DMS 273 (cell line): ENCODE results near the gene ELOVL3.
"Not testable (repeated sequence)": the region's sequence is repeated elsewhere in the genome, so short reads cannot be mapped to it uniquely, and the experiment has no call there.

Experiments used
- DNase-seq: peaks from one replicate; lab custom pipeline; 2025; ENCODE audit not compliant: unreplicated experiment; lab: John Stamatoyannopoulos, UW

ELOVL3 gene

DNA sequence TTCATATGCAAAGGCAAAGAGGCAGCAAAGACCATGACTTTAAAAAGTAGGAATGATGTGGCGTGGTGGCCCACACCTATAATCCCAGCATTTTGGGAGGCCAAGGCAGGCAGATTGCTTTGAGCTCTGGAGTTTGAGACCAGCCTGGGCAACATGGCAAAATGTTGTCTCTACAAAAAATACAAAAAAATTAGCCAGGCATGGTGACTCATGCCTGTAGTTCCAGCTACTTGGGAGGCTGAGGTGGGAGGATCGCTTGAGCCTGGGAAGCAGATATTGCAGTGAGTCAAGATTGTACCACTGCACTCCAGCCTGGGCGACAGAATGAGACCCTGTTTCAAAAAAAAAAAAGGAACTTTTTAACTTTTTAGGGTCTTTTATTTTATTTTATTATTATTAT, 26.4 kb downstream of the ELOVL3 start:
- DNase-seq, result not testable (repeated sequence)

DNA sequence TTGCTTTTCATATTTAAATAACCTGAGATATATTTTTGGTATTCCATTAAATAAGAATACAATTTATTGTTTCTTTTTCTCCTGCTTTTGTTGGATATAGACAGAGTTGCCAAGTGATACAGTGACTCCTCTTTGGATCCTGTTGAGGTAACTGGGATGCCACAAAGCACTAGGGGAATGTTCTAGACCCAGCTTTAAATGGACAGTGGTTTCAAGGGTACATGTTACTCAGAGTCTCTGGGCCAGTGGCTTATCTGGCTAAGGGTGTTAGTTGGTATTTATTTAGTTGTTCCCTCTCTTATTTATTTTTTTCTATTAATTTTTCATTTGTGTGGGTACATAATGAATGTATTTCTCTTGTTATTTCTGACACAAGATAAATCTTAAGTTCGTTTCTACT, 28.3 kb downstream of the ELOVL3 start:
- no peak for DNase-seq

DNA sequence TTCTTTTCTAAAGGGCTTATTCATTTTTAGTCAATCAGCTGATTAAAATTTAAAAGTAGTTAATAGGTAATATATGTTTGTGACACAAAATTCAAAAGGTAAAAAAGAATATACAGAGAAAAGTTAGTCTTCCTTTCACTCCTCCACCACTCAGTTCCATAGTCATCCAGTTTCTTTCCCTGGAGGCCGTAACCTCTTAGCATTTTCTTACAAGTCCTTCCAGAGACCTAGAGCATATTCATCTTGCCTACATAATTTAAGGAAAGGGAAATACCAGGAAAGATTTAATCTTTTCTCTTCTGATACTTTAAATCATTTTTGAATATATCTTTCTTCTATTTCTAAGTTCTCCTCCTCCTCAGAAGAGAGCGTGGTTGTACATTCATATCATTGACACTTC, 29.3 kb downstream of the ELOVL3 start:
- DNase-seq, result no peak

DNA sequence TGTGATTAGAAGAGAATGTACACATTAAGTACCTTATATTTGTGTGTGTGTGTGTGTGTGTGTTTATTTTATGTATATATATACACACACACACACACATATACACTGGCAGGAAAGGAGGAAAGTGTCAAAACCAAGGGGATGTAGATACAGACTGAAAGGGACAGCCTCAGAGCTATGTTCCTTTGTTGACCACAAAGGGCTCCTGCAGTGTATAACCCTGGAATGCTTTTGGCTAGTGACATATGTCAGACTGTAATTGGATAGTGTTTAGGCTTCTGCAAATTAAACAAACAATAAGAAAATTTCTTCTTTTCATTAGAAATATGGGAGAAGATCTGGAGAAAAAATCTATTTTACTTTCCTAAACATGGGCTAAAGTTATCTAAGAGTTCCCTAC, 35.1 kb downstream of the ELOVL3 start:
- DNase-seq, result peak; percentile 4

DNA sequence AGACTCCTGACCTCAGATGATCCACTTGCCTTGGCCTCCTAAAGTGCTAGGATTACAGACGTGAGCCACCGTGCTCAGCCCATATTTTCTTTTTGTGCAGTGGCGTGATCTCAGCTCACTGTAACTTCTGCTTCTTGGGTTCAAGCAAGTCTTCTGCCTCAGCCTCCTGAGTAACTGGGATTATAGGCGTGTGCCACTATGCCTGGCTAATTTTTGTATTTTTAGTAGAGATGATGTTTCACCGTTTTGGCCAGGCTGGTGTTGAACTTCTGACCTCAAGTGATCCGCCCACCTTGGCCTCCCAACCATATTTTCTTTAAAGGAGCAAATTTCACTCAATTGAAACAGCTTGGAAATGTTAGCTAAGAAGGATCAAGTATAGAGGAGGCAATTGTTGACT, 35.7 kb downstream of the ELOVL3 start:
- no peak for DNase-seq

DNA sequence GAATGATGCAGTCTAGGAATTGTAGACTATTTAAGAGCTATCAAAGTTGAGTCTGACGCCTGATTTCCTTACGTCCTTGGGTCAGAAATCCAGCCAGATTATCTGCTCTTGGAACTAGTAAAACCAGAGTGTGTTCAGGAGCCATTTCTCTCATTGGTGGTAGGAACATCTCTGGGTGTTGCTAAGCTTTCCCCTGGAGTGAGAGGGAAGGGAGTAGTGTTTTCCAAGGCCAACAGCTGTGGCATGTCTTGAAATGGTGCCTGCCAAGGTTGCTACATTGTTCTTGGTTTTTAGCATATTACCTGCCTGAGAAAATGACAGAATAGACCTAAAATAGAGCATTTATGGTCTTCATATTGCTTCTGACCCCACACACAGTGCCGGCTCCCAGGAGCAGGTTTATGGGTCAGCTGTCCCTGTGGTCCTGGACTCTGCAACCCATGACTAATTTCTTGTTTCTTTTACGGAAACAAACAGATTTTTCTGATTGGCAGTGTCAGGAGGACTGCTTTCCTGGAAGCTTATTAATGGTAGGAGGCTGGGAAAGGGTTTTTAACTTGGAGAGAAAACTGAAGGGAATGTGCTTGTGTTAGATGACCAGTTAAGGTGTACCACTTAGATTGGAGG, 36.8 kb downstream of the ELOVL3 start:
- no peak for DNase-seq

DNA sequence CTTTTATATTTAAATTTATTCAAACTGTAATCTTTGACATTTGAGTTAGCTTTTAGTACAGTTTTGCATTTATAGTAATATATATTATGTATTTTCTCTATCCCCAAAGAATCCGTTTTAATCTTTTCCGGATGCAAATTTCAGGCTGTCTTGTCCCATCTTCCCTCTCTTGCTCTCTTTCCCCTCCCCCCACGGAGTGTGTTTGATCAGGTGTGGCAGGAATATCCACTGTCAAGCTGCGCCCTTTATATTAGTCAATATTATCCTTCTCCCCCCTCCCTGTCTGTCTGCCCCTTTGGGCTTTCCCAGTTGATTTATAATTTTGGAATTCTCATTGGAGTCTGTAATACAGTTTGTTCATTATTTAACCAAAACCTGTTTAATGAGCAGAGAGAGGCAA, 38.3 kb downstream of the ELOVL3 start:
- no peak for DNase-seq

DNA sequence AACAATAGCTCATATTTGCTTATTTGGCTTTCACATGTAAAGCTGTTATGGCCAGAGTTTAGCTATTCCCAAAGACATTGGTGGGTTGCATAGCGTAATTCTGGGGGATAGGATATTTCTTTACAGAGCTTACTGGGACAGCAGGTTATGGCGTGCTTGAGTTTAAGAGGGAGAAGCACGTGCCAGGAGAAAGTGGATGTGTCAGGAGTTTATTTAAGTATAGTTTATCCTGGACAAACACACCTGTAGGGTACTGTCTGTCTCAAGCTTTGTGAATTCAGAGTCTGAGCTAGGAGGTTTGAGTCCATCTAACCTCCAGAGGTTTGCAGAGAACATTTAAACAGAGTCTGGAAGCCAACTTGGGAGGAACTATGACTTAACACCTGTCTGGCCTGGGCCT, 40.6 kb downstream of the ELOVL3 start:
- no peak for DNase-seq

DNA sequence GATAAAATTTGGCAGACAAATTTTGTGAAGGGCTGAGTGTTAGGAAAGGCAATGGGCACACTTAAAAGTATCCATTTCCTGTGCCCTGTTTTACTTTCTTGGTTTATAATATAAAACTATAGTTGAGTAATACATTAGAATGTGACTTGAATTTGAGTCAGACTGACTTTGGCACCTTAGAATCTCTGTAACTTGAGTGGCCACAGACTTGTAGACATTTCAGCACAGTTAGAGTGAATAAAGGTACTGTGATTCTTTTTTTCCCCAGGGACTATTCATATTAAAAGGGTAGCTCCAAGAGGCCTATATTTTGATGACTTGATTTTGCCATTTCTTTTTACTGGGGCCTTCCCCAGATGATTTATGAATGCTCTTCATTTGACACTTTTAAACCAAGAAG, 41.6 kb downstream of the ELOVL3 start:
- no peak for DNase-seq

DNA sequence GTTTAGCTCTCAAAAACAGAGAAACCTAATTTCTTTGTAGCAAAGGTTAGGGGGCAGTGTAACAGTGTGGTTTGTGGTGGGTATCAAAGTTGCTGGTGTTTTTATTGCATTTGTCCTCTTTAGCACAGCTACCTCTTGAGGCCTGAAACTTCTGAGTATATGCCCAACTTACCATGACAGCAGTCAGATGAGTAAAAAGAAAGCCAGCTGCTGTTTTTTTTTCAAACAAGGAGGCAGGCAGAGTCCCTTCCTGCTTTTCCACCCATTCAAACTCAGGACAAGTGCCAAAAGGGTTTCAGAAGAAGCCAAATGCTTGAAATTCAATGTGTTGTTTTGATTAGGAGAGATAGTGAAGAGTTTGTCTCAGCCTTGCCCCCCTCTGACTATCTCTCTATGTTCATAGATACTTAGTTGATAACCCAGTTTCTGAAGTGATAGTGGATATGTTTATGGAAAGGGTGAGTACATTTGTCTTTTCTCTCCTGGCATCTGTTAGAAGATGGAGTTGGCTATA, 42.3 kb downstream of the ELOVL3 start:
- peak; percentile 52 for DNase-seq

DNA sequence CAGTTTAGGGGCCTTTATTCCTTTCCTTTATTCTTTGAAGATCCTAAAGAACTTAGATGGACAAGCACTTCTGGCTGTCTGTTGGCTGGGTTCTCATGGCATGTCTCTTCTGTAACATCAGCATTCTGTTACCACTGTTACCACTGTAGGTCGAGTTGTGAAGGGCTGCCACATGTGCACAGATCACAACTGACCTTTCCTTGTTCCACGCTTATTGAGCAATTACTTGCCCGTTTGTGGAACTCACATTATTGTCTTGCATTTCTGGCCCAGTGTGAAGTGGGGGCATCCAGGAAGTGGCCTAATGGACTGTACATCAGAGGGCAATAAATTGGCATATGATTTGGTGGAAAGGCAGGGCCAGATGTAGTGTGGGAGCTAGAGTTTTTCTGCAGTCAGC, 42.9 kb downstream of the ELOVL3 start:
- peak; percentile 19 for DNase-seq

DNA sequence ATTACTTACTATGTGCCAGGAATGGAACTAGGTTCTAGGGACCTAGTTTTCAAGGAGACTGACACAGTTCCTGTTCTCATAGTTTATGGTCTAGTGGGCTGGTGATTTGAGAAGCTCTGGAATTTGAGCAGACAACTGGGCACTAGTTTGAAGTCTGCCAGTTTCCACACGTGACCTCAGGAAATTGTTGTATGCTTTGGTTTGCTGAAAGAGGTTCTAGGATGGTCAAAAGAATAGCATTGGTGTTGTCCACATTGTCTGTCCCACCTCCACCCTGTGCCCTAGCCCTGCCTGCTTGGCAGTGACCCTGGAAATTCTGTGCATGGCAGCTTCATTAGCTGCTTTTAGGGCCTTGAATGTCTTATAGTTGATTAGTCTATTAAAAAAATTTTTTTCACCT, 48.0 kb downstream of the ELOVL3 start:
- no peak for DNase-seq

DNA sequence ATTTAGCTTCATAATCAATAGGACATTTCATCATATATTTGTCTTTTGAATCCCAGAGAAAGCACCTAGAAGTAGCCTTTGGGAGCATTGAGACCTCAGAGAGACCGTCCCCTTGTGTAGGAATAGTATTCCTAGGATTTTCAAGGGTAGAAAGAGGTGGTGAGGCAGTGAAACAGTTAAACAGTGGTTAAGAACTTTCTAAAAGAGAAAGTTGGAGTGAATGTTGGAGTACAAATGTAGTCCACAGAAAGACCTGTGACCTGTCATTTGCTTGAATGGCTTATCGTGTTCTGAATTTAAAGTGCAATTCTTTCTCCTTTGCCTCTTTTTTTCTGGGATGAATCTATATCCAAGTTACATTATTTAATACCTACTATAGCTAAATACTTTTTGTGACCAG, 49.2 kb downstream of the ELOVL3 start:
- no peak for DNase-seq

DNA sequence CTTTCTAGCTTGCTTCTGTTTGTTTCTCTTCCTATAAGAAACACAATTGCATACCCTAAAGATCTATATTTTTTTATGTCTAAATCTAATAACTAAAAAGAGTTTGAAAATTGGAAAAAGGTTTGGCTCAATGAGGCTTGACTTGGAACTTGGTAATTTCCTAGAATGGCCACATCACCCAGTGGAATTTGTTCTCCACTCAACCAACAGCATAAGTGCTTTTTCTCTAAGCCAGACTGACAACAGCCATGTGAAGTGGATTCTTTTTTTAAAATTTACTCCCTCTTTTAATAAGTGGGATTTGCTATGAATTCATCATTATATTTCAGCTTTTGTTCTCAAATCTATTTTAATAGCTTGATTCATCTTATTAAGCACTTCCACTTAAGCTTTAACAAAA, 53.0 kb downstream of the ELOVL3 start:
- no peak for DNase-seq
